HG02938 (cell line): ENCODE results near the gene NYAP1.
A peak's percentile ranks its signal among the peaks of the same experiment; 100 is the strongest.

Source experiments
- ATAC-seq: cut with Tn5 transposase; IDR thresholded peaks from one replicate; pipeline ENCODE4 v1.9.1; 2021; ENCODE audit warnings: mild to moderate bottlenecking, moderate library complexity; ENCODE audit not compliant: unreplicated experiment

Gene NYAP1

GRCh38 chr7:100456562-100456961 lies 27.2 kb upstream of the NYAP1 start:
- no peak for ATAC-seq

- no peak for ATAC-seq
These were observed 26.7 kb upstream of the NYAP1 start for GRCh38 chr7:100457033-100457432.

GRCh38 chr7:100464210-100464660 lies 19.5 kb upstream of the NYAP1 start, which contains the start of gene SPACDR:
Gene SPACDR (minus strand): TSS chr7:100464260. CDS start chr7:100464025, 235 bp downstream.
- ATAC-seq, result no peak

- no peak for ATAC-seq
These were observed 18.9 kb upstream of the NYAP1 start for GRCh38 chr7:100464791-100465190.

GRCh38 chr7:100465299-100465698 lies 18.4 kb upstream of the NYAP1 start:
- ATAC-seq, result no peak

GRCh38 chr7:100465702-100466311 lies 17.9 kb upstream of the NYAP1 start:
- ATAC-seq, result no peak

GRCh38 chr7:100466653-100467605 lies 16.8 kb upstream of the NYAP1 start:
- ATAC-seq, result no peak

GRCh38 chr7:100467638-100468373 lies 15.9 kb upstream of the NYAP1 start:
- no peak for ATAC-seq

- ATAC-seq, result no peak
These were observed 14.3 kb upstream of the NYAP1 start for GRCh38 chr7:100469227-100470044.

- ATAC-seq, result no peak
These were observed 12.7 kb upstream of the NYAP1 start for GRCh38 chr7:100471021-100471420.

GRCh38 chr7:100472121-100472851 lies 11.4 kb upstream of the NYAP1 start:
- ATAC-seq, result no peak

GRCh38 chr7:100472854-100473499 lies 10.8 kb upstream of the NYAP1 start:
- no peak for ATAC-seq

GRCh38 chr7:100475549-100475948 lies 8.2 kb upstream of the NYAP1 start:
- ATAC-seq, result no peak

- ATAC-seq, result no peak
These were observed 7.5 kb upstream of the NYAP1 start for GRCh38 chr7:100476101-100476780.

GRCh38 chr7:100476903-100477870 lies 6.5 kb upstream of the NYAP1 start:
- ATAC-seq, result no peak

GRCh38 chr7:100477871-100478267 lies 5.9 kb upstream of the NYAP1 start:
- no peak for ATAC-seq

GRCh38 chr7:100478958-100479660 lies 4.6 kb upstream of the NYAP1 start, which contains the start of gene TSC22D4:
Gene TSC22D4 (minus strand): TSS chr7:100479214. CDS start chr7:100478038, 1,176 bp downstream.
- peak; percentile 51 for ATAC-seq
